WI38 (cell line): ENCODE data around the gene PDE11A.
"Not testable (repeated sequence)": the region's sequence is repeated elsewhere in the genome, so short reads cannot be mapped to it uniquely, and the experiment has no call there.

Source experiments
- H3K4me3 ChIP-seq: 2 replicates; pipeline ENCODE4 v1.5.1; 2011; ENCODE audit warnings: low read depth, mild to moderate bottlenecking, control low read depth, low read length
- TF ChIP-seq, protein P1 (sequence below): IDR thresholded peaks from 2 replicates; pipeline ENCODE4 v1.5.1; 2012; ENCODE audit warnings: low read depth, mild to moderate bottlenecking, control low read depth, low read length

PDE11A gene

GRCh38 chr2:177843188-177843587 is 229.4 kb downstream of the PDE11A start:
- TF ChIP-seq, protein P1, sequence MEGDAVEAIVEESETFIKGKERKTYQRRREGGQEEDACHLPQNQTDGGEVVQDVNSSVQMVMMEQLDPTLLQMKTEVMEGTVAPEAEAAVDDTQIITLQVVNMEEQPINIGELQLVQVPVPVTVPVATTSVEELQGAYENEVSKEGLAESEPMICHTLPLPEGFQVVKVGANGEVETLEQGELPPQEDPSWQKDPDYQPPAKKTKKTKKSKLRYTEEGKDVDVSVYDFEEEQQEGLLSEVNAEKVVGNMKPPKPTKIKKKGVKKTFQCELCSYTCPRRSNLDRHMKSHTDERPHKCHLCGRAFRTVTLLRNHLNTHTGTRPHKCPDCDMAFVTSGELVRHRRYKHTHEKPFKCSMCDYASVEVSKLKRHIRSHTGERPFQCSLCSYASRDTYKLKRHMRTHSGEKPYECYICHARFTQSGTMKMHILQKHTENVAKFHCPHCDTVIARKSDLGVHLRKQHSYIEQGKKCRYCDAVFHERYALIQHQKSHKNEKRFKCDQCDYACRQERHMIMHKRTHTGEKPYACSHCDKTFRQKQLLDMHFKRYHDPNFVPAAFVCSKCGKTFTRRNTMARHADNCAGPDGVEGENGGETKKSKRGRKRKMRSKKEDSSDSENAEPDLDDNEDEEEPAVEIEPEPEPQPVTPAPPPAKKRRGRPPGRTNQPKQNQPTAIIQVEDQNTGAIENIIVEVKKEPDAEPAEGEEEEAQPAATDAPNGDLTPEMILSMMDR: no peak
- H3K4me3 ChIP-seq: no peak overlapping the region

DNA sequence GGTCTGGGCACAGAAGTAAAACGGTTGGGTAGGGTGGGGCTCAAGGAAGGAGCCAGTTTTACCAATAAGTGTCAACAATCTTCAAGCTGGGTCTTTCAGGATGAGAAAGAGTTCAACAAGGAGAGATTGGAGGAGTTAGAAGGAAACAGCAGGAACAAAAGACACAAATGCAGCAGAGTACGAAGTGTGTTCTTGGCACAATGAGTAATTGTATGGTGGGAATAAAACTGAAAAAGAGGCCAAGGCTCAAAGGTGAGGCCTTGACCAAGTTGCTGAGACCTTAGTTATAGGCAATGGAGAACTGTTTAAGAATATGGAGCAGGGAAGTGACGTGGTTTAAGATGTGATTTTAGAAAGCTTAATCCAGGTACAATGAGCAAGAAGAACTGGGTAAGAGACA is 230.3 kb downstream of the PDE11A start:
- TF ChIP-seq, protein P1: no peak
- no peak overlapping the region for H3K4me3 ChIP-seq

DNA sequence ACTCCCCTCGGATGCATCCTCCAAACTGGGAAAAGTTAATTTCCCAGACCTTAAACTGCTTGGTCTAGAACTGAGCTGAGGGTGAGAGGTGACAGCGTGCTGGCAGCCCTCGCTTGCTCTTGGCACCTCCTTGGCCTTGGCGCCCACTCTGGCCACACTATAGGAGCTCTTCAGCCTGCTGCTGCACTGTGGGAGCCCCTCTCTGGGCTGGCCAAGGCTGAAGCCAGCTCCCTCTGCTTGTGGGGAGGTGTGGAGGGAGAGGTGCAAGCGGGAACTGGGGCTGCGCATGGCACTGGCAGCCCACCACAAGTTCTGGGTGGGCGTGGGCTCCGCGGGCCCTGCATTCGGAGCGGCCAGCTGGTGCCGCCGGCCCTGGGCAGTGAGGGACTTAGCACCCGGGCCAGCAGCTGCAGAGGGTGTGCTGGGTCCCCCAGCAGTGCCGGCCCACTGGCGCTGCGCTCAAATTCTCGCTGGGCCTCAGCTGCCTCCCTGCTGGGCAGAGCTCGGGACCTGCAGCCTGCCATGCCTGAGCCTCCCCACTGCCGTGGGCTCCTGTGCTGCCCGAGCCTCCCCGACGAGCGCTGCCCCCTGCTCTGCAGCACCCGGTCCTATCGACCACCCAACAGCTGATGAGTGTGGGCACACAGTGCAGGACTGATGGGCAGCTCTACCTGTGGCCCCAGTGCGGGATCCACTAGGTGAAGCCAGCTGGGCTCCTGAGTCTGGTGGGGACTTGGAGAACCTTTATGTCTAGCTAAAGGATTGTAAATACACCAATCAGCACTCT is 237.0 kb downstream of the PDE11A start:
- not testable (repeated sequence) for H3K4me3 ChIP-seq

DNA sequence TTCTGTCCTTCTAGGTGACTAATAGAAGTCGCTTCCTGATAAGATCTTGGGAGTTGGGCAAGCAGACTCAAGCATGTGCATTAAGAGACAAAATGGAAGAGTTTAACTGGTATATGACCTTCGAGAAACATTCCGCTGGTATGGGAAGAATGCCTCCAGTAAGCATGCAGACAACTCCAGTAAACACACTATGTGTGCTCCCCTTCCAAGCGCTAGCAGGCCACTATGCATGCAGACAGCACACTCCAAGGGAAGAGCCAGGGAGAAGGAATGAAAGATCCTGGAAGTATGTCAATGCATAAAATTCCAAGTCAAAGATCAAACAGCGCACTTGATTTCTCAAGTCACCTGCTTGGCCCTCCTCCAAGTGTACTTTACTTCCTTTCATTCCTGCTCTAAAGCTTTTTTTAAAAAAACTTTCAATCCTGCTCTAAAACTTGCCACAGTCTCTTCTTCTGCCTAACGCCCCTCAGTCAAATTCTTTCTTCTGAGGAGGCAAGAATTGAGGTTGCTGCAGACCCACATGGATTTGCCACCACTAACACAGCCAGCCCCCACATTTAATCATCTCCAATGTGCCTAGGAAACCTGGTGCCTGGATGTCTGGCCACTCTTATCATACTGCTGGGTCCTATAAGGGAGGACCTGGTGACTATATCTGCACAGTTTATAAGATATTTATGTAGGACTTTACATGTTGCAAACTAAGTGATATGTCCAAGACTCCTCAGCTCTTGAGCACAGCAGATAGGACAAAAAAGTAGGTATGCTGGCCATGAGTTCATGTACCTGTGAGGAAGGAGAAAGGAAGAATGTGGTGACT is 239.8 kb downstream of the PDE11A start:
- TF ChIP-seq, protein P1: no peak

GRCh38 chr2:177830881-177831386 is 241.6 kb downstream of the PDE11A start:
- H3K4me3 ChIP-seq: no peak overlapping the region
- TF ChIP-seq, protein P1: no peak

More for the DNA sequence above, 239.8 kb downstream of the PDE11A start:
- no peak overlapping the region for H3K4me3 ChIP-seq

GRCh38 chr2:177828557-177828956 is 244.0 kb downstream of the PDE11A start:
- no peak overlapping the region for H3K4me3 ChIP-seq
- TF ChIP-seq, protein P1: no peak

DNA sequence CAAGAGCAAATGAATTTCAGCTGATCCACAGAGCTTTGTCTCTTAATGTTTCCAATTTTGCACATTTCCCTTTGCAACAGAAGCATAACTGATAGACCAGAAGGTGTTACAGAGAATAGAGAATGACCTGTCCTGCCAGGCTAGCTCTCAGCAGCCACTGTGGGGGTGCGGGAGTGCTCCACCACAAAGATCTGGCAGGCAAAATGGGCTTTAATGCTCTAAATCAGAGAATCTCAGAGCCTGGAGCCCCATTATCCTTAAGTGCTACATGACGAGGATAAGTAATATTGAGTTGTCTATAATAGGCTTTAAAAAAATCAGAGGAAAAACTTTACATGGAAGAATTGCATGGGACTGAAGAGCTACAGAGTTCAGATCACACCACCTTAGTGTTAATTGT is 245.7 kb downstream of the PDE11A start:
- H3K4me3 ChIP-seq: no peak overlapping the region
- TF ChIP-seq, protein P1: no peak
